ENCODE measurements around the gene PDSS2.

PDSS2 gene

DNA sequence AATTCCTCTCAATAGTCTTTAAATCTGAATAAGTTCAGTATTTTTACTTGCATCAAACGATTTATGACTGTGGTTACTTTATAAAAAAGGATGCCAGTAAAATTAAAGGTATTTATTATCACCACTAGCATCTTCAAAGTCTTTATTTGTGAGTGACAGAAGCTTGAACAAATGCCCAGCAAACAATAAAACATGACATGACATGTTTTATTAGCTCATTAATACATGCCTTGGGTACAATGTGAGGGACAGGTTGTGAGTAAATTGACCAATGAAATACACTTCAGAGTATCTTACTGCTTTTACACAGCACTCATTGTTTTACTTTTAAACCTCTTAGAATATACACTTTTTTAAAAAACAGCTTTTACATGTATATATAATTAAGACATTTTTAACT, 230.6 kb downstream of the PDSS2 start:
- no peak overlapping the region for H3K27ac ChIP-seq (ENCODE audit: low read length)
- H3K4me3 ChIP-seq (ENCODE audit: low read depth in 1 of 2, low read length in 2 of 2): no peak overlapping the region
- H4K20me1 ChIP-seq (ENCODE audit: insufficient read depth, low read length): no peaks in the 10 kb centered on the region
- no peak overlapping the region for H3K9ac ChIP-seq (ENCODE audit: low read depth, low read length)
- no peaks in the 10 kb centered on the region for H3K9me3 ChIP-seq (ENCODE audit: insufficient read depth, low read length, severe bottlenecking)
- H3K36me3 ChIP-seq (ENCODE audit: insufficient read depth, low read length): no peaks in the 10 kb centered on the region
- no peak for ATAC-seq (ENCODE audit: insufficient read depth, low read depth)
- no peak for DNase-seq
- no peaks in the 10 kb centered on the region for H3K79me2 ChIP-seq (ENCODE audit: insufficient read depth, low read length)
- H3K27me3 ChIP-seq (ENCODE audit: insufficient read depth, low read length, poor library complexity): no peaks in the 10 kb centered on the region
- no peak overlapping the region for H2AFZ ChIP-seq (ENCODE audit: low read depth, low read length)
- no peak overlapping the region for H3K4me2 ChIP-seq (ENCODE audit: insufficient read depth, low read length)
- no peaks in the 10 kb centered on the region for H3K4me1 ChIP-seq (ENCODE audit: insufficient read depth, low read length)
- TF ChIP-seq EZH2 (IDR thresholded peaks at IDR 0.05; ENCODE audit: borderline replicate concordance, low read depth, low read length, severe bottlenecking): no peak
- no peak for TF ChIP-seq CTCF (IDR thresholded peaks at IDR 0.05; ENCODE audit: borderline replicate concordance, extremely low read depth, low read length, poor library complexity, severe bottlenecking)

GRCh38 chr6:107221519-107221918, 237.8 kb downstream of the PDSS2 start:
- Histone ChIP-seq H3K4me1 (ENCODE audit: insufficient read depth, low read length) (no peaks in the 10 kb centered on the region), H3K9me3 (ENCODE audit: insufficient read depth, low read length, severe bottlenecking) (no peaks in the 10 kb centered on the region), H4K20me1 (ENCODE audit: insufficient read depth, low read length) (no peaks in the 10 kb centered on the region), H3K9ac (ENCODE audit: low read depth, low read length) (no peak overlapping the region), H3K4me3 (ENCODE audit: low read depth in 1 of 2, low read length in 2 of 2) (no peak overlapping the region), H3K27me3 (ENCODE audit: insufficient read depth, low read length, poor library complexity) (no peaks in the 10 kb centered on the region), H3K79me2 (ENCODE audit: insufficient read depth, low read length) (no peaks in the 10 kb centered on the region), H3K36me3 (ENCODE audit: insufficient read depth, low read length) (no peaks in the 10 kb centered on the region), H3K4me2 (ENCODE audit: insufficient read depth, low read length) (no peak overlapping the region), H3K27ac (ENCODE audit: low read length) (no peak overlapping the region), H2AFZ (ENCODE audit: low read depth, low read length) (no peak overlapping the region)
- DNase-seq: no peak
- TF ChIP-seq CTCF (IDR thresholded peaks at IDR 0.05; ENCODE audit: borderline replicate concordance, extremely low read depth, low read length, poor library complexity, severe bottlenecking): no peak
- TF ChIP-seq EZH2 (IDR thresholded peaks at IDR 0.05; ENCODE audit: borderline replicate concordance, low read depth, low read length, severe bottlenecking): no peak
- no peak for ATAC-seq (ENCODE audit: insufficient read depth, low read depth)

GRCh38 chr6:107219851-107220250, 239.5 kb downstream of the PDSS2 start:
- no peak for ATAC-seq (ENCODE audit: insufficient read depth, low read depth)
- H3K9me3 ChIP-seq (ENCODE audit: insufficient read depth, low read length, severe bottlenecking): no peaks in the 10 kb centered on the region
- H3K4me1 ChIP-seq (ENCODE audit: insufficient read depth, low read length): no peaks in the 10 kb centered on the region
- no peak overlapping the region for H2AFZ ChIP-seq (ENCODE audit: low read depth, low read length)
- no peak overlapping the region for H3K4me2 ChIP-seq (ENCODE audit: insufficient read depth, low read length)
- H3K27ac ChIP-seq (ENCODE audit: low read length): no peak overlapping the region
- no peak overlapping the region for H3K4me3 ChIP-seq (ENCODE audit: low read depth in 1 of 2, low read length in 2 of 2)
- no peaks in the 10 kb centered on the region for H4K20me1 ChIP-seq (ENCODE audit: insufficient read depth, low read length)
- TF ChIP-seq EZH2 (IDR thresholded peaks at IDR 0.05; ENCODE audit: borderline replicate concordance, low read depth, low read length, severe bottlenecking) (no peak), CTCF (IDR thresholded peaks at IDR 0.05; ENCODE audit: borderline replicate concordance, extremely low read depth, low read length, poor library complexity, severe bottlenecking) (no peak)
- no peaks in the 10 kb centered on the region for H3K27me3 ChIP-seq (ENCODE audit: insufficient read depth, low read length, poor library complexity)
- no peaks in the 10 kb centered on the region for H3K79me2 ChIP-seq (ENCODE audit: insufficient read depth, low read length)
- DNase-seq: no peak
- no peaks in the 10 kb centered on the region for H3K36me3 ChIP-seq (ENCODE audit: insufficient read depth, low read length)
- H3K9ac ChIP-seq (ENCODE audit: low read depth, low read length): no peak overlapping the region

DNA sequence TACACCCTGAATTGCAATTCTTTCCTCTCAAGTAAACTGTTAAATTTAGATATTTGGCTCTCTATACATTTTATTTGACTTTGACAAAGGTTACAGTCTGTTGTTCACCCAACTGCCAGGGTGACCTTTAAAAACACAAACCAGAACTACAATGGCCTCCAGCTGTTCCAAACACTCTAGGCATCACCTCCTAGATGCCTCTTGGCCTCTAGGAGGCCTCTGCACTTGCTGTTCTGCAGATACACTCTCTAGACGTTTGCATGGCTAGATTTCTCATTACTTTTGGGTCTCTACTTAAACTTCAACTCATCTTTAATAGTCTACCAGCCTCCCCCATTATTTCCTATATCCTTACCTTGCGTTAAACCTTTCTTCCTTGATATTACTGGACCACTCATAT, 241.2 kb downstream of the PDSS2 start:
- no peak for ATAC-seq (ENCODE audit: insufficient read depth, low read depth)
- Histone ChIP-seq H3K27ac (ENCODE audit: low read length) (no peak overlapping the region), H3K36me3 (ENCODE audit: insufficient read depth, low read length) (no peaks in the 10 kb centered on the region), H3K4me1 (ENCODE audit: insufficient read depth, low read length) (no peaks in the 10 kb centered on the region), H3K27me3 (ENCODE audit: insufficient read depth, low read length, poor library complexity) (no peaks in the 10 kb centered on the region), H3K4me3 (ENCODE audit: low read depth in 1 of 2, low read length in 2 of 2) (no peak overlapping the region), H3K9ac (ENCODE audit: low read depth, low read length) (no peak overlapping the region), H4K20me1 (ENCODE audit: insufficient read depth, low read length) (no peaks in the 10 kb centered on the region), H3K79me2 (ENCODE audit: insufficient read depth, low read length) (no peaks in the 10 kb centered on the region), H3K9me3 (ENCODE audit: insufficient read depth, low read length, severe bottlenecking) (no peaks in the 10 kb centered on the region), H3K4me2 (ENCODE audit: insufficient read depth, low read length) (no peak overlapping the region), H2AFZ (ENCODE audit: low read depth, low read length) (no peak overlapping the region)
- TF ChIP-seq CTCF (IDR thresholded peaks at IDR 0.05; ENCODE audit: borderline replicate concordance, extremely low read depth, low read length, poor library complexity, severe bottlenecking): no peak
- no peak for TF ChIP-seq EZH2 (IDR thresholded peaks at IDR 0.05; ENCODE audit: borderline replicate concordance, low read depth, low read length, severe bottlenecking)
- no peak for DNase-seq
